Liver (tissue), 9 donors: ENCODE results near the gene CUL7. TPM values are rescaled to one million over a fixed set of nuclear protein-coding genes. Genes with fewer than 3 reads are reported as not detected.

Experiments used
- DNase-seq: peaks from one replicate; pipeline ENCODE4 v3.0.0-alpha.2; 2017; ENCODE audit warnings: low spot score
- H3K27ac ChIP-seq, 2 donors: one replicate each; pipeline ENCODE4 v1.7.0; 2013; ENCODE audit warnings: inconsistent platforms in 2 of 2, low read length in 2 of 2, control low read depth in 1 of 2, low read depth in 1 of 2, mild to moderate bottlenecking in 1 of 2
- H3K27me3 ChIP-seq, 4 donors: one replicate each; pipeline versions ENCODE4 v1.6.1 to v1.7.0; 2013; ENCODE audit warnings: low read length in 3 of 4, inconsistent platforms in 1 of 4, mild to moderate bottlenecking in 1 of 4, moderate library complexity in 1 of 4; ENCODE audit not compliant: control insufficient read depth in 4 of 4, insufficient read depth in 4 of 4
- H3K36me3 ChIP-seq, 4 donors: one replicate each; pipeline versions ENCODE4 v1.6.1 to v1.7.0; 2013; ENCODE audit warnings: low read length in 3 of 4, mild to moderate bottlenecking in 3 of 4, low read depth in 1 of 4, moderate library complexity in 1 of 4; ENCODE audit not compliant: control insufficient read depth in 4 of 4, insufficient read depth in 3 of 4
- H3K4me1 ChIP-seq, 4 donors: one replicate each; pipeline versions ENCODE4 v1.6.1 to v1.7.0; 2013; ENCODE audit warnings: low read length in 3 of 4, mild to moderate bottlenecking in 3 of 4, moderate library complexity in 1 of 4; ENCODE audit not compliant: control insufficient read depth in 4 of 4, insufficient read depth in 4 of 4
- H3K4me3 ChIP-seq, 3 donors: one replicate each; pipeline versions ENCODE4 v1.6.1 to v1.7.0; 2013; ENCODE audit warnings: low read length in 3 of 3, control low read depth in 1 of 3, low read depth in 1 of 3, mild to moderate bottlenecking in 1 of 3
- H3K9ac ChIP-seq, 2 donors: one replicate each; pipeline ENCODE4 v1.7.0; 2013; ENCODE audit warnings: low read length in 2 of 2, mild to moderate bottlenecking in 2 of 2, moderate library complexity in 2 of 2, control low read depth in 1 of 2, low read depth in 1 of 2
- H3K9me3 ChIP-seq, 4 donors: one replicate each; pipeline versions ENCODE4 v1.6.1 to v1.7.0; 2013; ENCODE audit warnings: low read length in 3 of 4; ENCODE audit not compliant: control insufficient read depth in 4 of 4
- ATF3 ChIP-seq: IDR thresholded peaks from 2 replicates; pipeline ENCODE4 v1.6.1; 2016; ENCODE audit warnings: antibody characterized with exemption
- CTCF ChIP-seq: fragments of 150-350 bp; IDR thresholded peaks from 2 replicates; pipeline ENCODE4 v1.5.1; 2017; ENCODE audit warnings: improper control_type of control experiment, low read depth, low read length; ENCODE audit not compliant: missing input control
- EGR1 ChIP-seq, 2 donors: IDR thresholded peaks; 2 replicates each; pipeline ENCODE4 v1.6.1; 2016 to 2018; ENCODE audit warnings: antibody characterized with exemption in 2 of 2, low read depth in 2 of 2
- FOXA1 ChIP-seq: IDR thresholded peaks from 2 replicates; pipeline ENCODE4 v1.6.1; 2016; ENCODE audit warnings: antibody characterized with exemption
- FOXA2 ChIP-seq: IDR thresholded peaks from 2 replicates; pipeline ENCODE4 v1.6.1; 2016; ENCODE audit warnings: antibody characterized with exemption
- GABPA ChIP-seq, 2 donors: IDR thresholded peaks in 1 of 2; conservative IDR thresholded peaks in 1 of 2; 2 replicates each; pipeline ENCODE4 v1.6.1; 2016; ENCODE audit warnings: antibody characterized with exemption in 2 of 2, mild to moderate bottlenecking in 1 of 2, moderate library complexity in 1 of 2
- HNF4A ChIP-seq, 2 donors: conservative IDR thresholded peaks; 2 replicates each; pipeline ENCODE4 v1.6.1; 2016; ENCODE audit warnings: antibody characterized with exemption in 2 of 2, mild to moderate bottlenecking in 2 of 2
- HNF4G ChIP-seq: IDR thresholded peaks from 2 replicates; pipeline ENCODE4 v1.6.1; 2016; ENCODE audit warnings: antibody characterized with exemption
- JUND ChIP-seq, 2 donors: IDR thresholded peaks; 2 replicates each; pipeline ENCODE4 v1.6.1; 2016; ENCODE audit warnings: antibody characterized with exemption in 2 of 2
- MAX ChIP-seq: IDR thresholded peaks from 2 replicates; pipeline ENCODE4 v1.6.1; 2016; ENCODE audit warnings: antibody characterized with exemption
- NR2F2 ChIP-seq: IDR thresholded peaks from 2 replicates; pipeline ENCODE4 v1.6.1; 2016; ENCODE audit warnings: antibody characterized with exemption
- RAD21 ChIP-seq, 2 donors: IDR thresholded peaks; 2 replicates each; pipeline ENCODE4 v1.6.1; 2016; ENCODE audit warnings: antibody characterized with exemption in 2 of 2, mild to moderate bottlenecking in 2 of 2
- REST ChIP-seq: IDR thresholded peaks from 2 replicates; pipeline ENCODE4 v1.6.1; 2016; ENCODE audit warnings: antibody characterized with exemption, mild to moderate bottlenecking
- RXRA ChIP-seq, 2 donors: IDR thresholded peaks; 2 replicates each; pipeline ENCODE4 v1.6.1; 2017 to 2018; ENCODE audit warnings: antibody characterized with exemption in 2 of 2, mild to moderate bottlenecking in 1 of 2
- SP1 ChIP-seq: IDR thresholded peaks from 2 replicates; pipeline ENCODE4 v1.6.1; 2018; ENCODE audit warnings: antibody characterized with exemption, mild to moderate bottlenecking
- TAF1 ChIP-seq: conservative IDR thresholded peaks from 2 replicates; pipeline ENCODE4 v1.6.1; 2016; ENCODE audit warnings: antibody characterized with exemption, mild to moderate bottlenecking
- YY1 ChIP-seq: IDR thresholded peaks from 2 replicates; pipeline ENCODE4 v1.6.1; 2016; ENCODE audit warnings: antibody characterized with exemption, mild to moderate bottlenecking
- ZBTB33 ChIP-seq: IDR thresholded peaks from 2 replicates; pipeline ENCODE4 v1.6.1; 2016; ENCODE audit warnings: antibody characterized with exemption
- WGBS: extraction: QIAGEN DNeasy Blood & Tissue Kit; methylation state at CpG from one replicate; pipeline ENCODE4 v1.1.7; 2013; 5-methylcytosine and 5-hydroxymethylcytosine counted together
- polyA plus RNA-seq, 2 donors: library from polyadenylated mRNA; stranded (reverse) in 1 of 2; unstranded in 1 of 2; fragments of 200-250 nt in 1 of 2; fragments of >200 nt in 1 of 2; fragmentation: Nextera tagmentation in 1 of 2; extraction: Ambion mirVana in 1 of 2; gene quantifications; one replicate each; pipeline versions ENCODE4 v1.2.1 to v1.2.3, GENCODE V29; 2013 to 2015
- total RNA-seq, 2 donors: library from RNA; depleted of rRNA; stranded (reverse); fragments of >200 nt; gene quantifications; one replicate each; pipeline ENCODE4 v1.2.3, GENCODE V29; 2014
- donor health status: healthy.
- donor health status: healthy.
- donor health status: healthy.
- donor health status: healthy.
- donor health status: healthy.

The CUL7 gene
- total and polyA plus RNA-seq, 4 donors = 2.2 to 10.4 (median 7.7) TPM

GRCh38 chr6:43016943-43017334, 36.7 kb downstream of the CUL7 start:
- WGBS = 94% methylated on average over 12 of the region's 12 CpGs
- Histone ChIP-seq H3K36me3 (peaks cover 0 to 27% (median 14%) of the 10 kb centered on the region in 4 donors), H3K4me1 (peaks cover 5 to 42% (median 29%) of the 10 kb centered on the region in 4 donors), H3K9ac (no peak overlapping the region), H3K4me3 (no peak overlapping the region), H3K27me3 (no peaks in the 10 kb centered on the region), H3K27ac (no peak overlapping the region), H3K9me3 (no peaks in the 10 kb centered on the region)
- DNase-seq = no peak
- TF ChIP-seq MAX = no peak
- no peak for TF ChIP-seq REST
- TF ChIP-seq EGR1 (IDR thresholded peaks at IDR 0.05; ENCODE audit: low read depth in 2 of 2) = no peak
- no peak for TF ChIP-seq JUND (IDR thresholded peaks at IDR 0.05)
- TF ChIP-seq RAD21 (IDR thresholded peaks at IDR 0.05) = no peak
- no peak for TF ChIP-seq HNF4A (conservative IDR thresholded peaks at IDR 0.05)
- TF ChIP-seq TAF1 = no peak
- no peak for TF ChIP-seq YY1
- no peak for TF ChIP-seq GABPA (IDR thresholded peaks at IDR 0.05 in 1 of 2, conservative IDR thresholded peaks at IDR 0.05 in 1 of 2)
- no peak for TF ChIP-seq NR2F2
- no peak for TF ChIP-seq ATF3
- TF ChIP-seq FOXA1 = no peak
- TF ChIP-seq CTCF = no peak
- TF ChIP-seq RXRA (IDR thresholded peaks at IDR 0.05) = no peak
- TF ChIP-seq HNF4G = no peak
- TF ChIP-seq SP1 = no peak
- TF ChIP-seq ZBTB33 = no peak
- no peak for TF ChIP-seq FOXA2
